Measurements from ENCODE around the gene ARHGEF4.

DNA sequence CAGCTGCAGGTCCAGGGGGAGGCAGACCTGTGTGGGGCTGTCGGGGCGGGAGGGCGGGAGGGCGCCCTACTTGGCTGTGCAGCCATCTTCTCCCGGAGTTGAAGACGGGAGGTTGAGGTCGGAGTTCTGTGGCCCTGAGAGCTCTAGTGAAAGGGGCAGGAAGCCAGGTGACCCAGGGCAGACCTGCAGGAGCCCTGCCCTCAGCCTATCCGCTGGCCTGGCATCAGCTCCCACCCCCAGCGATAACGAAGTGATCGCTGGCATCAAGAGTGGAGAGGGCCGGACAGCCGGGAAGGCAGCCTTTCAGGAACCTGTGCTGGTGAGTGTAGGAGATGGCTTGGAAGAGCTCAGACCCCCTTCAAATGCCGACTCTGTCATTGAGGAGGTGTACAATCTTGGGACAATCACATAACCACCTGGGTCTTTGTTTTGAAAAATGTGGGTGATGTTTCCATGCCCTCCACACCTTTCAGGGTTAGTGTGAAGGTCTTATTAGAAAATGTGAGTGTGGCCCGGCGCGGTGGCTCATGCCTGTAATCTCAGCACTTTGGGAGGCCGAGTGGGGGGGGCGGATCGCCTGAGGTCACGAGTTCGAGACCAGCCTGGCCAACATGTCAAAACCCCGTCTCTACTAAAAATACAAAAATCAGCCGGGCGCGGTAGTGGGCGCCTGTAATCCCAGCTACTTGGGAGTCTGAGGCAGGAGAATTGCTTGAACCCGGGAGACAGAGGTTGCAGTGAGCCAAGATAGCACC lies 1.3 kb downstream of the ARHGEF4 start:
- TF ChIP-seq, protein P1, sequence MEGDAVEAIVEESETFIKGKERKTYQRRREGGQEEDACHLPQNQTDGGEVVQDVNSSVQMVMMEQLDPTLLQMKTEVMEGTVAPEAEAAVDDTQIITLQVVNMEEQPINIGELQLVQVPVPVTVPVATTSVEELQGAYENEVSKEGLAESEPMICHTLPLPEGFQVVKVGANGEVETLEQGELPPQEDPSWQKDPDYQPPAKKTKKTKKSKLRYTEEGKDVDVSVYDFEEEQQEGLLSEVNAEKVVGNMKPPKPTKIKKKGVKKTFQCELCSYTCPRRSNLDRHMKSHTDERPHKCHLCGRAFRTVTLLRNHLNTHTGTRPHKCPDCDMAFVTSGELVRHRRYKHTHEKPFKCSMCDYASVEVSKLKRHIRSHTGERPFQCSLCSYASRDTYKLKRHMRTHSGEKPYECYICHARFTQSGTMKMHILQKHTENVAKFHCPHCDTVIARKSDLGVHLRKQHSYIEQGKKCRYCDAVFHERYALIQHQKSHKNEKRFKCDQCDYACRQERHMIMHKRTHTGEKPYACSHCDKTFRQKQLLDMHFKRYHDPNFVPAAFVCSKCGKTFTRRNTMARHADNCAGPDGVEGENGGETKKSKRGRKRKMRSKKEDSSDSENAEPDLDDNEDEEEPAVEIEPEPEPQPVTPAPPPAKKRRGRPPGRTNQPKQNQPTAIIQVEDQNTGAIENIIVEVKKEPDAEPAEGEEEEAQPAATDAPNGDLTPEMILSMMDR (IDR thresholded peaks at IDR 0.05): no peak
- no peak for TF ChIP-seq POLR2A (IDR thresholded peaks at IDR 0.05)

Data from esophagus squamous epithelium (tissue), 4 donors.